Right renal cortex interstitium (tissue), 3 donors: ENCODE data around the gene KMT2B. TPM values are rescaled to one million over a fixed set of nuclear protein-coding genes. Genes with fewer than 3 reads are reported as not detected.
"Not testable (repeated sequence)": the region's sequence is repeated elsewhere in the genome, so short reads cannot be mapped to it uniquely, and the experiment has no call there.

ENCODE experiments used
- DNase-seq, 3 donors: peaks; one replicate each; pipeline ENCODE4 v3.0.0-alpha.2; 2013; ENCODE audit warnings: low read depth in 3 of 3, low spot score in 2 of 3
- polyA plus RNA-seq, 3 donors: library from polyadenylated mRNA; unstranded; fragments of 120-200 nt; gene quantifications; one replicate each; pipeline ENCODE4 v1.2.1, GENCODE V29; 2013; ENCODE audit not compliant: insufficient read length in 3 of 3

KMT2B gene
- polyA plus RNA-seq, 3 donors, result 24.8 to 26.6 (median 25.4) TPM

DNA sequence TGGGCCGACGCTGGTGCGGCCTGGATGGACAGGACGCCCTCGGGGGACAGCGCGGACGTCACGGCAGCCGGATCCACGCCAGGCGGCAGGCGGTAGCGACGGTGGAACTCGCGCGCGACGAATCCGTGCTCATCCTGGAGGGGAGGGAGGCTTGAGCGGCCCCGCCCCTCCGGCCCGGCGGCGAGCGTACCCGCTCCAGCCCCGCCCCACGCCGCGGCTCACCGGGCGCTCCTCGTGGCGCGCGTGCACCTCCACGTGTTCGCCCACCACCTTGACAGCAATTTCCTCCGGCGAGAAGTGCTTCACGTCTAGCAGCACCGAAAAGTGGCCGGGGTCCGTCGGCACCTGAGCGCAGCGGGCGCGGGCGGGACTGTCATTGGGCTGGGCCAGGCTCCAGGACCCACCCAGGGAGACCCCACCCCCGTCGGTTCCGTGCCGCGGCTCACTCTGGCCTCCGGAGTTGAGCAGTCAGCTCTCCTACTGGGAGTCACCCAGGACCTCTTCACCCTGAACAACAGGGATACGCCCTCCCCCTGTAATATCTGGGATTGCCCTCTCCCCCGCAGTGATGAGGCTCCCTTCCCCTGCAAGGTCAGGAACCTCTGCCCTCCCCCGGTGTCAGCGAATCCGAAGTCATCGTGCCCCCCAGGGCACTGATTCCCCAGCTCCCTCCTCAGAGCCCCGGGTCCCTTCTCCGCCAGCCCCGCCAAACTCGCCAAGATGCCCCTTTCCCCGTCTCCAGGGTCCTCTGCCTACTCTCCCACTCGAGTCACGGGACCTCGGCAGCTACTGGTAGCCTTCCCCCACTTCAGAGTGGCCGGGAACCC lies 38.0 kb downstream of the KMT2B start:
- DNase-seq, result no peak

DNA sequence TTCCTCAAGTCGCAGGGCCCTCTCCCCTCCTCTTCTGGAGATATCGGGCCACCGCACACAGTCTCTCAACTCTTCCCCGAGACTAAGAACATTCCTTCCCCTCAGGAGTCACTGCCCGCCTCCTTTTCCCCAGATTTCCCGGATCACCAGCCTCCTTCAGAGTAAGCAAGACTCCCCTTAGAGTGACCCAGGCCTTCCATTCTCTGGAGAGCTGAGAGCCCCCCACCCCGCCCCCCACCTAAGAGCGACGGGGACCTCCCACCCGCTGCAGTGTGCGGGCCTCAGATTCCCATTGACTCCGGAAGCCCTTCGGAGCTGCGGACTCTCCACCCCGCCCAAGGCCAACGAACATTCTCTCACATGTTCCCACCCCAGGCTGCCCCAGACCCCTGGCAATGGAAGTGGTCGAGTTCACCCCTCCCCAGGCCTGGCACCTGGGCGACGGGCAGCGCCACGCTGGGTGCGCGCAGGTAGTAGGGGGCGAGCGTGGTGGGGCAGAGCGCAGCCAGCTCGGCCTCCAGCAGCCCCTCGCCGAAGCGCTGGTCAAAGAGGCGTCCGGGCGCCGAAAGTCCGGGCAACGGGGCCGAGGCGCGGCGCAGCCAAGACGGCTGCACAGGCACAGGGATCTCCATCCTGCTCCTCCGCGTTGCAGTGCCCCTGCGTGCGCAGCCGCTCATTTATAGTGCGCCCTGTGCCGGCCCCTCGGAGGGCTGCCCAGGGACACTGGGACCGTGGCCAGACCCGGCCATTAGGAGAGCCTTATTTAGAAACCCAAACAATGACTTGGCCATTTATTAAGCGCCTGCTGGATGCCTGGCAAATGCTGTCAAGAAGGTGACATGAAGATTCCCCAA lies 38.8 kb downstream of the KMT2B start, which contains the start of gene HSPB6:
Gene HSPB6, minus strand, starts transcription at position 653 of the 854 bp plus-strand sequence. Its CDS starts 21 bp downstream, at position 632.
- DNase-seq, result no peak

DNA sequence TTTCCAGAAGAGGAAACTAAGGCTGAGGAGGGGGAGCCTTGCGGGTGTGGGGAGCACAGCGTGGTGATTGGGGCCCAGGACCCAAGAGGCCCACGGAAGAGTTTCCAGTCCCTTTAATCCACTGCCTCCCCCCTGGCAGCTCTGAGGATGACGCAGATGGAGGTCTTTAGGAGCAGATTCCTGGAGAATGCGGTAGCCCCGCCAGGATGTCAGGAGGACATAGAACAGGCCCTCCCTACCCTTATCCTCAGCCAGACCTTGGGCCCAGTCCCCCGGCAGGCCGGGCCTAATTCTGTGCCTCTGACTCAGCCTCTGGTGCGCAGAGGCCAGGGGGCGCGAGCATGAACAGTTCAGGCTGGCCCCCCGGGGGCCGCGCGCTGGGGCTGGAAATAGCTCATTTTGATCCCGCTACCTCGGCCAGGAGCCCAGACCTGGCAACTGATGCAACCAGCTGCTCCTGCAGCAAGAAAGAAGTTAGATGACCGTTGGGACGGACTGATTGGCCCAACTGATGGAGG lies 39.5 kb downstream of the KMT2B start:
- no peak for DNase-seq

DNA sequence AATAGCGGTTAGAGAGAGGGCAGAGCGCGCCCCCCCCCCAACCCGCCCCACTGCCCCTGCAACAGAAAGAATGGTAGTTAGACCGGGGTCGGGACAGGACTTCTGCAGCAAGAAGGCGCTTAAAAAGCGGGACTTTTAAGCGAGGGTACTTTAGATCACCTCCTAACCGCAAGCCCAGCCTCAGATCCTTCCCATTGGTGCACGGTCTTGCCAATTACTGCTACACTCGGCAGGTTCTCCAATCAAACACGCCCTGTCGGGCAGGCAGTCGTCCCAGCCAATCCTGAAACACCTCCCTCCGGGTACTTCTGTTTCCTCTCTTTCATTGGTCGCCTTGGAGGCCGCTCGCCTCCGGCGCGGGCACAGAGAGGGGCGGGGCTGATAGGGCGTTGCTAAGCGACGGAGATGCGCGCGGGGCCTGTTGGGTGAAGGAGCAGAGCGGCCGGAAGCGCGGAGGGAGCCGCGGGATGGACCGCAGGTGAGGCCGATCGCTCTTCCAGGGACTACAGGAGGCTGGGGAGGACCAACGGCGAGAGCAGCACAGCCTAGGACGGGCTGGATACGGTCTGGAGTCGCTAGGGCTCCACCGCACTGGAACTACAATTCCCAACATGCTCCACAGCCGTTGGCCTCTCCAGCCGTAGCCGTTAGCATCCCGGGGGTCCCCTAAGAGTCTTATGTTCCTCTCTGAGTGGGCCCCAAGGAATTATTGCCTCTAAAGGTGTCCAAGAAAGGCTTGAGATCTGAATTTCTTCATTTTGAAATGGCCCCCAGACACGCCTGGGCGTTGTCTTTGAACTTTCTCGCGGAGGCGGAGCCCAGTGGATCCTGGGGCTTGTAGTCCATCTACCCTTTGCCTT lies 40.2 kb downstream of the KMT2B start, which contains the start of gene PROSER3:
Gene PROSER3, plus strand, starts transcription at position 428 of the 860 bp plus-strand sequence. Its CDS starts 40 bp downstream, at position 468.
- peak; percentile 97 to 99 (median 98) for DNase-seq

- no peak for DNase-seq
Measured at GRCh38 chr19:35759697-35760096, 41.9 kb downstream of the KMT2B start.

DNA sequence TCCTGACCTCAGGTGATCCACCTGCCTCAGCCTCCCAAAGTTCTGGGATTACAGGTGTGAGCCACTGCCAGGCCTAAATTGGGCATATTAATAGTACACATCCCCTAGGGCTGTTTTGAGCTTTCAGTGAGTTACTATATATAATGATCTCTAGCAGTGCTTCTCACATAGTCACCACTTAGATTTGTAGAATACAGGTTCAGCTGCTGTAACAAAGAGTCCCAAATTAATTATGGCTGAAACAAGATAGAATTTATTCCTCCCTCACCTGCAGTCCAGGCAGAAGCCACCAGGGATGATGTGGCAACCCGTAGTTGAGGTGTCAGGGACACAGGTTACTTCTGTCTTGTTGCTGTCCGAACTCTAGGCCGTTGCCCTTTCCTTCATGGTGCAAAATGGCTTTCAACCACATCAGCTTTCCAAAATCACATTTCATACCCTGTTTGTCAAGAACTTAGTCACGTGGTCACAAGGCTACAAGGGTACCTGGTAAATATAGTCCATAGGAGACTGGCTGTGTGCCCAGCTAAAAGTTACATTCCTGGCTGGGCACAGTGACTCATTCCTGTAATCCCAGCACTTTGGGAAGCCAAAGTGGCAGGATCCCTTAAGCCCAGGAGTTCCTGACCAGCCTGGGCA lies 43.0 kb downstream of the KMT2B start:
- DNase-seq, result no peak

DNA sequence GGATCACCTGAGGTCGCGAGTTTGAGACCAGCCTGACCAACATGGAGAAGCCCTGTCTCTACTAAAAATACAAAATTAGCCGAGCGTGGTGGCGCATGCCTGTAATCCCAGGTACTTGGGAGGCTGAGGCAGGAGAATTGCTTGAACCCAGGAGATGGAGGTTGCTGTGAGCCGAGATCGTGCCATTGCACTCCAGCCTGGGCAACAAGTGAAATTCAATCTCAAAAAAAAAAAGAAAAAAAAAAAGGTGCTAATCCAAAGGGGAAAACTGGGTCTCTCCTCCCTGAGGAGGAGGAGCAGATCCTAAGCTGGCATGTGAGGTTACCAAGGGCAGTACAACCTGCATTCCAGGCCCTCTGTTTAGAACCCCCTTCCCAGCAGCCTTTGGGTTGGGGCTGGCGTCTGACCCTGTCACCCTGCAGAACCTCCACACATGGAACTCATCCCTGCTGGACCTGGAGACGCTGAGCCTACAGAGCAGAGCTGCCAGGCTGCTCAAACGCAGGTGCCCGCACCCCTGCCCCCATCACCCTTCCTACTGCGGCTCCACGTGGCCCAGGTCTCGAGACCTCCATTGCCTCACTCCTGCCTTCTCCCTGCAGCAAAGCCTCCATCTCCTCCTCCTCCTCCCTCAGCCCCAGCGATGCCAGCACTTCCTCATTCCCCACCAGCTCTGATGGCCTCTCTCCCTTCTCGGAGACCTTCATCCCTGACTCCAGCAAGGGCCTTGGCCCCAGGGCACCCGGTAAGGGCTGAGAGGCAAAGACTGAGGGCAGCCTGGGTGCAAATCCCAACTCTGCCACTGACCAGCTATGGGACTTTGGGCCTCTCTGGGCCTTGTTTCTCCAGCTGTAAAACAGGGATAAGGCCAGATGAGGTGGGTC lies 46.9 kb downstream of the KMT2B start:
- no peak for DNase-seq

GRCh38 chr19:35766571-35767104 lies 48.8 kb downstream of the KMT2B start:
- no peak for DNase-seq

GRCh38 chr19:35767288-35768081 lies 49.7 kb downstream of the KMT2B start:
- DNase-seq, result peak in 1 of 3 donors; percentile 56

DNA sequence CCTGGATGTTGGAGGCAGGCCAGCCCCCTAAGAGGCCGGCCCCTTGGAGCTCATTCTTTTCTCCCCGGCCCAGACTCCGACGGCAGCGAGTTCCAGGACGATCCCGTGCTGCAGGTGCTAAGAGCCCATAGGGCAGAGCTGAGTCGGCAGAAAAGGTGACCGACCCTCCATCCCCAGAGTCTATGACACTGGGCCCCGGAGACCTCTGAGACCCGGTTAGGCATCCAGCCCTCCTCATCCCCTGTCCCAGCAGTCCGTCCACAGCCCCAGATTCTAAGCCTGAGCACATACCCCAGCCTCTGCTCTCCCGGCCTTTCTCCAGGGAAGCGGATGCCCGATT lies 50.2 kb downstream of the KMT2B start:
- DNase-seq, result no peak

DNA sequence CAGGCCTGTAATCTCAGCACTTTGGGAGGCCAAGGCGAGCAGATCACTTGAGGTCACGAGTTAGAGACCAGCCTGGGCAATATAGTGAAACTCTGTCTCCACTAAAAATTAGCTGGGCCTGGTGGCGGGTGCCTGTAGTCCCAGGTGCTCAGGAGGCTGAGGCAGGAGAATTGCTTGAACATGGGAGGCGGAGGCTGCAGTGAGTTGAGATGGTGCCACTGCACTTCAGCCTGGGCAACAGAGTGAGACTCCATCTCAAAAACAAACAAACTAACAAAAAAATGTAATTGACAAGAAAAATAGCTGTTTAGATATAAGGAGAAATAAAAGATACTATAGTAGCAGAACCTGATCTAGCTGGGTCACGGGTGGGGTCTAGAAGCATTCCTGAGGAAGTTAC lies 54.6 kb downstream of the KMT2B start:
- DNase-seq, result not testable (repeated sequence)

- DNase-seq, result no peak
Measured at GRCh38 chr19:35773020-35773806, 55.4 kb downstream of the KMT2B start.

- DNase-seq, result no peak
Measured at GRCh38 chr19:35774274-35775045, 56.7 kb downstream of the KMT2B start.

- DNase-seq, result no peak
Measured at GRCh38 chr19:35775046-35775297, 57.2 kb downstream of the KMT2B start.

DNA sequence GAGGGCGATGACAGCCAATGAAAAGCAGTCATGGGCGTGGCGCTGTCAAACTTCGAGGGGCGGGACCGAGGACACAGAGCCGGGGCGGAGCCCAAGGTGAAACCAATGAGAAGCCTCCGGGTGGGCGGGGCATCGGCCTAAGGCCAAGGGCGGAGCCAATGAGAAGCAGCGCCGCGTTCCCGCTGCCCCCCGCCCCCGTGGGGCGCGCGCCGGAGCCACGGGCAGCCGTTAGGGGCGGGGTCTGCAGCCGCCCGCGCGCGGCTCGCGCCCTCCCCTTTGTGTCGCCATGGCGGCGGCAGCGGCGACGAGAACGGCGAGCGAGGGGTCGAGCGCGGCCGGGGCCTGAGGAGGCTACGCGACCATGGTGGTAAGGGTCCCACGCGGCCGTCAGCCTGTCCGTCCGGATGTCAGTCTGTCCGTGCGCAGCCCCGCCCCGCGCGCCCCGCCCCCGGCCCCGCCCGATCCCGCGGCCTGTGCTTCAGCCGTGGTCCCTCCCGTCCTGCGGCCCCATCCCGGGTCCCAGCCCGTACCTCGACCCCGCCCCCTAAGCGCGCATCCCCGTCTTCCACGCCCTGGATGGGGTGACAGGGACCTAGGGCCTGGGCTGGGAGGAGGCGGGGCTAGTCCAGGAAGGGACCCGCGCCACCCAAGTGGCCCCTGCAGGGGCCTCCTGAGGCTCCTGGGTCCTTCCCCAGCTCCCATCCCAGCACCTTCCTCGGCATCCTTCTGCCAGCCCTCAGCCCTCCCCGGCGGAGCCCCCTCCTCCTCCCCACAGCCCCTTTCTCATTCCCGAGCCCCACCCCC lies 57.7 kb downstream of the KMT2B start, which contains the start of gene ARHGAP33:
Gene ARHGAP33, plus strand, starts transcription at position 267 of the 804 bp plus-strand sequence. Its CDS starts 95 bp downstream, at position 362.
- peak; percentile 94 to 97 (median 96) for DNase-seq
